ENCODE results near the gene UBE2E1. TPM values are rescaled to one million over a fixed set of nuclear protein-coding genes. Genes with fewer than 3 reads are reported as not detected.

The UBE2E1 gene
- total RNA-seq, 2 donors from 2014 or later, result 41.2 to 53.3 TPM

GRCh38 chr3:23808525-23808924 is 2.8 kb downstream of the UBE2E1 start:
- Histone ChIP-seq H3K9me3 (no peaks in the 10 kb centered on the region), H3K36me3 (peaks cover 2% of the 10 kb centered on the region), H3K27me3 (replicated peaks; ENCODE audit: insufficient read depth) (no peaks in the 10 kb centered on the region), H3K4me3 (no peak overlapping the region), H3K27ac (no peak overlapping the region), H3K4me1 (ENCODE audit: control insufficient read depth in 1 of 2, low read depth in 2 of 2) (peaks cover 22 to 51% of the 10 kb centered on the region in 2 donors)
- ATAC-seq (ENCODE audit: insufficient number of reproducible peaks, low FRiP score, low read depth) (no peak), DNase-seq (ENCODE audit: low spot score) (no peak)
- no peak for TF ChIP-seq CTCF (IDR thresholded peaks at IDR 0.05)

- H3K4me3 ChIP-seq, result no peak overlapping the region
- H3K4me1 ChIP-seq (ENCODE audit: control insufficient read depth in 1 of 2, low read depth in 2 of 2), result peaks cover 22 to 51% of the 10 kb centered on the region in 2 donors
- no peaks in the 10 kb centered on the region for H3K27me3 ChIP-seq (replicated peaks; ENCODE audit: insufficient read depth)
- peaks cover 2% of the 10 kb centered on the region for H3K36me3 ChIP-seq
- ATAC-seq (ENCODE audit: insufficient number of reproducible peaks, low FRiP score, low read depth), result no peak
- no peak for DNase-seq (ENCODE audit: low spot score)
- H3K9me3 ChIP-seq, result no peaks in the 10 kb centered on the region
- H3K27ac ChIP-seq, result no peak overlapping the region
- no peak for TF ChIP-seq CTCF (IDR thresholded peaks at IDR 0.05)
Observed at GRCh38 chr3:23809294-23809693, 3.5 kb downstream of the UBE2E1 start.

GRCh38 chr3:23809840-23810342 is 4.1 kb downstream of the UBE2E1 start:
- Histone ChIP-seq H3K4me3 (peak overlapping the region; percentile 88), H3K27ac (peak overlapping the region; percentile 61 to 79), H3K4me1 (ENCODE audit: control insufficient read depth in 1 of 2, low read depth in 2 of 2) (peaks cover 22 to 51% of the 10 kb centered on the region in 2 donors), H3K9me3 (no peaks in the 10 kb centered on the region), H3K27me3 (replicated peaks; ENCODE audit: insufficient read depth) (no peaks in the 10 kb centered on the region), H3K36me3 (peaks cover 2% of the 10 kb centered on the region)
- ATAC-seq (ENCODE audit: insufficient number of reproducible peaks, low FRiP score, low read depth), result no peak
- TF ChIP-seq CTCF (IDR thresholded peaks at IDR 0.05), result no peak
- no peak for DNase-seq (ENCODE audit: low spot score)

GRCh38 chr3:23810343-23811184 is 4.8 kb downstream of the UBE2E1 start:
- H3K36me3 ChIP-seq, result peaks cover 2% of the 10 kb centered on the region
- no peak for DNase-seq (ENCODE audit: low spot score)

More at GRCh38 chr3:23810343-23811184, 4.8 kb downstream of the UBE2E1 start:
- no peak for TF ChIP-seq CTCF (IDR thresholded peaks at IDR 0.05)
- H3K4me3 ChIP-seq, result peak overlapping the region; percentile 88
- H3K27me3 ChIP-seq (replicated peaks; ENCODE audit: insufficient read depth), result no peaks in the 10 kb centered on the region
- peak overlapping the region; percentile 61 to 79 for H3K27ac ChIP-seq
- H3K9me3 ChIP-seq, result no peaks in the 10 kb centered on the region
- ATAC-seq (ENCODE audit: insufficient number of reproducible peaks, low FRiP score, low read depth), result no peak
- peaks cover 22 to 51% of the 10 kb centered on the region in 2 donors for H3K4me1 ChIP-seq (ENCODE audit: control insufficient read depth in 1 of 2, low read depth in 2 of 2)
